ENCODE data around the gene PIGA. TPM values are rescaled to one million over a fixed set of nuclear protein-coding genes. Genes with fewer than 3 reads are reported as not detected.
"Not testable (repeated sequence)": the region's sequence is repeated elsewhere in the genome, so short reads cannot be mapped to it uniquely, and the experiment has no call there.

Gene PIGA
- total and polyA plus RNA-seq, 9 donors: 5.8 to 29.1 (median 10.0) TPM

GRCh38 chrX:15293451-15293850 lies 41.9 kb downstream of the PIGA start:
- Histone ChIP-seq H3K36me3 (no peaks in the 10 kb centered on the region), H3K27me3 (no peaks in the 10 kb centered on the region), H3K4me3 (no peak overlapping the region), H3K27ac (no peak overlapping the region), H3K9me3 (no peaks in the 10 kb centered on the region), H3K4me1 (ENCODE audit: insufficient read depth) (no peaks in the 10 kb centered on the region)
- 74 to 87% (median 76%) methylated on average over 2 of the region's 2 CpGs for WGBS, 3 donors
- DNase-seq: no peak
- intact Hi-C loops (cut with DNase I): no loop called here
- TF ChIP-seq CTCF (IDR thresholded peaks at IDR 0.05) (no peak), EP300 (IDR thresholded peaks at IDR 0.05) (no peak), POLR2A (IDR thresholded peaks at IDR 0.05) (no peak)

- H3K9me3 ChIP-seq: no peaks in the 10 kb centered on the region
- H3K4me1 ChIP-seq (ENCODE audit: insufficient read depth): no peaks in the 10 kb centered on the region
- DNase-seq: no peak
- H3K27ac ChIP-seq: no peak overlapping the region
- no peaks in the 10 kb centered on the region for H3K27me3 ChIP-seq
- H3K36me3 ChIP-seq: no peaks in the 10 kb centered on the region
- WGBS, 3 donors: 72 to 85% (median 84%) methylated on average over 3 of the region's 3 CpGs
- TF ChIP-seq CTCF (IDR thresholded peaks at IDR 0.05) (no peak), POLR2A (IDR thresholded peaks at IDR 0.05) (no peak), EP300 (IDR thresholded peaks at IDR 0.05) (no peak)
- no peak overlapping the region for H3K4me3 ChIP-seq
- intact Hi-C loops (cut with DNase I): no loop called here
These were observed 42.5 kb downstream of the PIGA start for GRCh38 chrX:15292861-15293260.

GRCh38 chrX:15277604-15278003 lies 57.7 kb downstream of the PIGA start:
- Histone ChIP-seq H3K27me3 (no peaks in the 10 kb centered on the region), H3K9me3 (no peaks in the 10 kb centered on the region), H3K4me1 (ENCODE audit: insufficient read depth) (no peaks in the 10 kb centered on the region), H3K36me3 (no peaks in the 10 kb centered on the region), H3K4me3 (no peak overlapping the region), H3K27ac (no peak overlapping the region)
- TF ChIP-seq CTCF (IDR thresholded peaks at IDR 0.05): no peak
- no peak for TF ChIP-seq POLR2A (IDR thresholded peaks at IDR 0.05)
- TF ChIP-seq EP300 (IDR thresholded peaks at IDR 0.05): no peak
- 2 to 15% (median 13%) methylated on average over 1 of the region's 1 CpG for WGBS, 3 donors
- intact Hi-C loops (cut with DNase I): no loop called here
- no peak for DNase-seq

- intact Hi-C loops (cut with DNase I): no loop called here
- no peak overlapping the region for H3K4me3 ChIP-seq
- no peaks in the 10 kb centered on the region for H3K36me3 ChIP-seq
- no peak overlapping the region for H3K27ac ChIP-seq
- 84 to 87% (median 85%) methylated on average over 2 of the region's 2 CpGs for WGBS, 3 donors
- no peak for DNase-seq
- H3K9me3 ChIP-seq: no peaks in the 10 kb centered on the region
- H3K27me3 ChIP-seq: no peaks in the 10 kb centered on the region
- TF ChIP-seq CTCF (IDR thresholded peaks at IDR 0.05) (no peak), EP300 (IDR thresholded peaks at IDR 0.05) (no peak), POLR2A (IDR thresholded peaks at IDR 0.05) (no peak)
- no peaks in the 10 kb centered on the region for H3K4me1 ChIP-seq (ENCODE audit: insufficient read depth)
These were observed 60.4 kb downstream of the PIGA start for GRCh38 chrX:15274946-15275345.

- H3K4me3 ChIP-seq; H3K27ac ChIP-seq; H3K9me3 ChIP-seq; H3K4me1 ChIP-seq (ENCODE audit: insufficient read depth); H3K27me3 ChIP-seq; intact Hi-C loops (cut with DNase I); H3K36me3 ChIP-seq; DNase-seq: not testable (repeated sequence)
- 84 to 88% (median 86%) methylated on average over 10 of the region's 10 CpGs for WGBS, 3 donors
These were observed 62.0 kb downstream of the PIGA start for GRCh38 chrX:15273275-15273674.

All from ovary (tissue), 9 donors.